DND-41 (cell line): Measurements from ENCODE around the gene DDX49.

Source experiments
- EZH2 ChIP-seq: IDR thresholded peaks from 3 replicates; pipeline ENCODE4 v1.6.1; 2012; ENCODE audit warnings: borderline replicate concordance, low read depth, mild to moderate bottlenecking, moderate library complexity, low read length, inconsistent platforms; ENCODE audit not compliant: severe bottlenecking
- TF ChIP-seq, protein P1 (sequence below): IDR thresholded peaks from 2 replicates; pipeline ENCODE4 v1.5.1; 2012; ENCODE audit warnings: borderline replicate concordance, low read length, moderate library complexity, mild to moderate bottlenecking; ENCODE audit not compliant: poor library complexity, severe bottlenecking; ENCODE audit errors: extremely low read depth

DNA sequence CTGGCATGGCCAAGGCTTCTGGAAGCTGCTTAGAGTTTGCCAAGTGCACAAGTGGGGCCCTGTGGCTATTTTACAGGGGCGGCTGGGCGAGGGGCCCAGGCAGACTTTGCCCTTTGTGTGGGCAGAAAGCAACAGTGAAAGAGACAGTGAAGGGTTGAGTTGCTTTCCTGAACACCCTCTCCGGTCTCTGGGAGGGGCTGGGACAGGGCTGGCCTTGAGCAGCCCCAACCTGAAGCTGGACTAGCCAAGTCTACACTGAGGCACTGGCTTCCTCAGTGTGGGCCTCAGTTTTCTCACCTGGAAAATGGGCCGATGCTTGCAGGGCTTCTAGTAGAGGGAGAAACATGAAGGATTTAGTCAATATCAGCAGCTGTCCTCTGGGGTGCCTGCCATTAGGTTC, 23.9 kb downstream of the DDX49 start:
- TF ChIP-seq, protein P1, sequence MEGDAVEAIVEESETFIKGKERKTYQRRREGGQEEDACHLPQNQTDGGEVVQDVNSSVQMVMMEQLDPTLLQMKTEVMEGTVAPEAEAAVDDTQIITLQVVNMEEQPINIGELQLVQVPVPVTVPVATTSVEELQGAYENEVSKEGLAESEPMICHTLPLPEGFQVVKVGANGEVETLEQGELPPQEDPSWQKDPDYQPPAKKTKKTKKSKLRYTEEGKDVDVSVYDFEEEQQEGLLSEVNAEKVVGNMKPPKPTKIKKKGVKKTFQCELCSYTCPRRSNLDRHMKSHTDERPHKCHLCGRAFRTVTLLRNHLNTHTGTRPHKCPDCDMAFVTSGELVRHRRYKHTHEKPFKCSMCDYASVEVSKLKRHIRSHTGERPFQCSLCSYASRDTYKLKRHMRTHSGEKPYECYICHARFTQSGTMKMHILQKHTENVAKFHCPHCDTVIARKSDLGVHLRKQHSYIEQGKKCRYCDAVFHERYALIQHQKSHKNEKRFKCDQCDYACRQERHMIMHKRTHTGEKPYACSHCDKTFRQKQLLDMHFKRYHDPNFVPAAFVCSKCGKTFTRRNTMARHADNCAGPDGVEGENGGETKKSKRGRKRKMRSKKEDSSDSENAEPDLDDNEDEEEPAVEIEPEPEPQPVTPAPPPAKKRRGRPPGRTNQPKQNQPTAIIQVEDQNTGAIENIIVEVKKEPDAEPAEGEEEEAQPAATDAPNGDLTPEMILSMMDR: no peak
- TF ChIP-seq EZH2: no peak
